ENCODE results near the gene SMKR1. TPM values are rescaled to one million over a fixed set of nuclear protein-coding genes. Genes with fewer than 3 reads are reported as not detected.

Gene SMKR1
- total and polyA plus RNA-seq, 2 experiments from 2014 or later, result 2.1 TPM; not detected in 1

- TF ChIP-seq JUNB (IDR thresholded peaks at IDR 0.05; ENCODE audit: unreplicated experiment), result no peak
- TF ChIP-seq CTCF (conservative IDR thresholded peaks at IDR 0.05; ENCODE audit: low read depth in 2 of 2), result no peak
- Histone ChIP-seq H3F3A (replicated peaks; ENCODE audit: low read depth) (no peaks in the 10 kb centered on the region), H3K27ac (ENCODE audit: low read depth) (no peak overlapping the region), H3K36me3 (ENCODE audit: insufficient read depth) (peaks cover 16% of the 10 kb centered on the region), H3K27me3 (ENCODE audit: insufficient read depth) (no peaks in the 10 kb centered on the region), H3K4me3 (no peak overlapping the region), H2AFZ (no peak overlapping the region), H4K20me1 (replicated peaks; ENCODE audit: insufficient read depth) (no peaks in the 10 kb centered on the region; the same call in 1 of the 2 replicates), H3K4me1 (ENCODE audit: insufficient read depth) (no peaks in the 10 kb centered on the region), H3K79me2 (replicated peaks; ENCODE audit: insufficient read depth) (no peaks in the 10 kb centered on the region), H3K9me2 (ENCODE audit: insufficient read depth) (no peaks in the 10 kb centered on the region), H3K4me2 (no peak overlapping the region)
- peaks cover 1% of the 10 kb centered on the region for H3K27me3 Mint-ChIP-seq (ENCODE audit: insufficient read depth, low read depth, poor library complexity)
- H3K36me3 Mint-ChIP-seq (ENCODE audit: low read depth), result peaks cover 5% of the 10 kb centered on the region; the same call in 1 of the 3 replicates
- ATAC-seq (no peak), DNase-seq (ENCODE audit: low spot score) (no peak)
- H3K27ac Mint-ChIP-seq, result no peak overlapping the region
- H3K9me3 Mint-ChIP-seq, result no peaks in the 10 kb centered on the region
- H3K4me3 Mint-ChIP-seq, result no peak overlapping the region
- H3K4me1 Mint-ChIP-seq, result no peaks in the 10 kb centered on the region
Measured at GRCh38 chr7:129462420-129462819, 39.9 kb upstream of the SMKR1 start.

GRCh38 chr7:129464194-129464593, 38.1 kb upstream of the SMKR1 start:
- DNase-seq (ENCODE audit: low spot score), result no peak
- H3K36me3 ChIP-seq (ENCODE audit: insufficient read depth), result peaks cover 22% of the 10 kb centered on the region
- Mint-ChIP-seq H3K4me1 (peaks cover 4% of the 10 kb centered on the region; the same call in 2 of the 3 replicates), H3K4me3 (no peak overlapping the region), H3K9me3 (no peaks in the 10 kb centered on the region), H3K36me3 (ENCODE audit: low read depth) (no peaks in the 10 kb centered on the region), H3K27ac (no peak overlapping the region), H3K27me3 (ENCODE audit: insufficient read depth, low read depth, poor library complexity) (no peaks in the 10 kb centered on the region)
- no peaks in the 10 kb centered on the region for H3K9me2 ChIP-seq (ENCODE audit: insufficient read depth)
- no peak for ATAC-seq
- H3K27me3 ChIP-seq (ENCODE audit: insufficient read depth), result no peaks in the 10 kb centered on the region
- H3K27ac ChIP-seq (ENCODE audit: low read depth), result no peak overlapping the region
- no peak overlapping the region for H2AFZ ChIP-seq
- no peaks in the 10 kb centered on the region; the same call in 1 of the 2 replicates for H4K20me1 ChIP-seq (replicated peaks; ENCODE audit: insufficient read depth)
- H3K4me1 ChIP-seq (ENCODE audit: insufficient read depth), result no peaks in the 10 kb centered on the region
- no peaks in the 10 kb centered on the region for H3K79me2 ChIP-seq (replicated peaks; ENCODE audit: insufficient read depth)
- H3K4me3 ChIP-seq, result no peak overlapping the region
- TF ChIP-seq EZH2 (IDR thresholded peaks at IDR 0.05; ENCODE audit: low read depth, unreplicated experiment) (no peak), NANOG (IDR thresholded peaks at IDR 0.05; ENCODE audit: borderline replicate concordance) (no peak), REST (IDR thresholded peaks at IDR 0.05; ENCODE audit: unreplicated experiment) (no peak), ETS1 (IDR thresholded peaks at IDR 0.05) (no peak), POLR2AphosphoS5 (IDR thresholded peaks at IDR 0.05; ENCODE audit: low read depth) (no peak), CTCF (conservative IDR thresholded peaks at IDR 0.05; ENCODE audit: low read depth in 2 of 2) (no peak)
- H3F3A ChIP-seq (replicated peaks; ENCODE audit: low read depth), result no peaks in the 10 kb centered on the region
- H3K4me2 ChIP-seq, result no peak overlapping the region
